ENCODE data around the gene PGAM4. TPM values are rescaled to one million over a fixed set of nuclear protein-coding genes. Genes with fewer than 3 reads are reported as not detected.

Gene PGAM4
- total RNA-seq, 1 donor = not detected

DNA sequence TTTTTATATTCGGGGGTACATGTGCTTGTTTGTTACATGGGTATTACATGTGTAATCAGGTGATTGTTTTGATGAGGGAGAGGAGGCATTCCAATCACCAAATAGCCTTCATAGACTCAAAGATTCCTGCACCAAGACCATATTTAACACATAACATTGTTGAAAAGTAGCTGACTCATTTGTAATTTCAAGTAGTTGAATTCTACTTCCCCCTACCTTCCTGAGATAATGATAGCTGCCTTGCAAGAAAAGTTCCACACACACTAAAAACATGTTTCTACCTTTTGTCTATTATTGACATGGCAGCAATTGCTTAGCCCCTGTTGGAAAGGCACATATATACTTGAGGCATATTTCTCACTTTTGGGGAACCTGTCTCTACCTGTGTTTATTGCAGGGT, 16.1 kb downstream of the PGAM4 start:
- Histone ChIP-seq H3K79me2 (ENCODE audit: insufficient read depth, low read length) (no peaks in the 10 kb centered on the region), H3K27ac (ENCODE audit: low read depth, low read length) (no peak overlapping the region), H3K4me3 (ENCODE audit: insufficient read depth, low read length) (no peak overlapping the region), H3K36me3 (ENCODE audit: insufficient read depth, low read length) (no peaks in the 10 kb centered on the region), H2AFZ (ENCODE audit: low read length) (no peak overlapping the region), H3K27me3 (ENCODE audit: insufficient read depth, low read length) (no peaks in the 10 kb centered on the region), H3K4me2 (ENCODE audit: insufficient read depth, low read length) (no peak overlapping the region), H3K4me1 (ENCODE audit: insufficient read depth, low read length) (peaks cover 4% of the 10 kb centered on the region), H3K9me3 (ENCODE audit: low read depth, low read length) (no peaks in the 10 kb centered on the region), H4K20me1 (ENCODE audit: insufficient read depth, low read length) (no peaks in the 10 kb centered on the region)
- DNase-seq (ENCODE audit: insufficient read length, low spot score, missing footprints) = no peak
- TF ChIP-seq, protein P1, sequence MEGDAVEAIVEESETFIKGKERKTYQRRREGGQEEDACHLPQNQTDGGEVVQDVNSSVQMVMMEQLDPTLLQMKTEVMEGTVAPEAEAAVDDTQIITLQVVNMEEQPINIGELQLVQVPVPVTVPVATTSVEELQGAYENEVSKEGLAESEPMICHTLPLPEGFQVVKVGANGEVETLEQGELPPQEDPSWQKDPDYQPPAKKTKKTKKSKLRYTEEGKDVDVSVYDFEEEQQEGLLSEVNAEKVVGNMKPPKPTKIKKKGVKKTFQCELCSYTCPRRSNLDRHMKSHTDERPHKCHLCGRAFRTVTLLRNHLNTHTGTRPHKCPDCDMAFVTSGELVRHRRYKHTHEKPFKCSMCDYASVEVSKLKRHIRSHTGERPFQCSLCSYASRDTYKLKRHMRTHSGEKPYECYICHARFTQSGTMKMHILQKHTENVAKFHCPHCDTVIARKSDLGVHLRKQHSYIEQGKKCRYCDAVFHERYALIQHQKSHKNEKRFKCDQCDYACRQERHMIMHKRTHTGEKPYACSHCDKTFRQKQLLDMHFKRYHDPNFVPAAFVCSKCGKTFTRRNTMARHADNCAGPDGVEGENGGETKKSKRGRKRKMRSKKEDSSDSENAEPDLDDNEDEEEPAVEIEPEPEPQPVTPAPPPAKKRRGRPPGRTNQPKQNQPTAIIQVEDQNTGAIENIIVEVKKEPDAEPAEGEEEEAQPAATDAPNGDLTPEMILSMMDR (IDR thresholded peaks at IDR 0.05; ENCODE audit: extremely low read depth, low read depth, low read length) = no peak

DNA sequence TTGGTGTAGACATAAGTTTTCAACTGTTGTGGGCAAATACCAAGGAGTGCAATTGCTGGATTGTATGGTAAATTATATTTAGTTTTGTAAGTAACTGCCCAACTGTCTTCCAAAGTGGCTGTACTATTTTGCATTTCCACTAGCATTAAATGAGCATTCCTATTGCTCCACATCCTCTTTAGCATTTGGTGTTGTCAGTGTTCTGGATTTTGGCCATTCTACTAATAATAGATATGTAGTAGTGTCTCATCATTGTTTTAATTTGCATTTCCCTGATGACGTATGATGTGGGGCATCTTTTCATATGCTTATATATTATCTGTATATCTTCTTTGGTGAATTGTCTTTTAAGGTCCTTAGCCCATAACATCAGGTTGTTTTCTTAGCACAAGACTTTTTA, 17.3 kb downstream of the PGAM4 start:
- Histone ChIP-seq H3K4me2 (ENCODE audit: insufficient read depth, low read length) (no peak overlapping the region), H4K20me1 (ENCODE audit: insufficient read depth, low read length) (no peaks in the 10 kb centered on the region), H3K36me3 (ENCODE audit: insufficient read depth, low read length) (no peaks in the 10 kb centered on the region), H3K9me3 (ENCODE audit: low read depth, low read length) (no peaks in the 10 kb centered on the region), H2AFZ (ENCODE audit: low read length) (no peak overlapping the region), H3K4me1 (ENCODE audit: insufficient read depth, low read length) (peaks cover 4% of the 10 kb centered on the region), H3K79me2 (ENCODE audit: insufficient read depth, low read length) (no peaks in the 10 kb centered on the region), H3K4me3 (ENCODE audit: insufficient read depth, low read length) (no peak overlapping the region), H3K27ac (ENCODE audit: low read depth, low read length) (no peak overlapping the region), H3K27me3 (ENCODE audit: insufficient read depth, low read length) (no peaks in the 10 kb centered on the region)
- no peak for DNase-seq (ENCODE audit: insufficient read length, low spot score, missing footprints)
- TF ChIP-seq, protein P1 (IDR thresholded peaks at IDR 0.05; ENCODE audit: extremely low read depth, low read depth, low read length) = no peak

DNA sequence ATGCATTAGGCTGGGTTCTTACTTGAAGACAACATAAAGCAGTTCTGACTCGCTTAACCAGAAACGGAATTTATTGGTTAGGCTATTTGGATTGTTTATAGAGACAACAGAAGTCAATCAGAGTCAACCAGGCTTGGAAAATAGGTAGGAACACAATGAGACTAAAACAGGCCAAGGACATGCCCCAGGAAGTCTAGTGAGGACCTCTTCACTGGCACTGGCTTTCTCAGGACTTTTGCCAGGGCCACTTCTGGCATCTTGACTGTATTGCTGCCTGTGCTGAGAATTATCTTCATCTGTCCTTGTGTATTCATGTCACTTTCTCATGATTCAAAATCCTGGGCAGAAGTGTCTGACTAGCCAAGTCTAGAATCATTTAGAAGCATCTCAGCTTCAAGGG, 19.6 kb downstream of the PGAM4 start:
- H3K4me2 ChIP-seq (ENCODE audit: insufficient read depth, low read length) = no peak overlapping the region
- H3K79me2 ChIP-seq (ENCODE audit: insufficient read depth, low read length) = no peaks in the 10 kb centered on the region
- no peaks in the 10 kb centered on the region for H4K20me1 ChIP-seq (ENCODE audit: insufficient read depth, low read length)
- TF ChIP-seq, protein P1 (IDR thresholded peaks at IDR 0.05; ENCODE audit: extremely low read depth, low read depth, low read length) = no peak
- no peak overlapping the region for H2AFZ ChIP-seq (ENCODE audit: low read length)
- H3K27ac ChIP-seq (ENCODE audit: low read depth, low read length) = no peak overlapping the region
- H3K4me1 ChIP-seq (ENCODE audit: insufficient read depth, low read length) = peaks cover 4% of the 10 kb centered on the region
- DNase-seq (ENCODE audit: insufficient read length, low spot score, missing footprints) = no peak
- no peak overlapping the region for H3K4me3 ChIP-seq (ENCODE audit: insufficient read depth, low read length)
- no peaks in the 10 kb centered on the region for H3K27me3 ChIP-seq (ENCODE audit: insufficient read depth, low read length)
- no peaks in the 10 kb centered on the region for H3K9me3 ChIP-seq (ENCODE audit: low read depth, low read length)
- H3K36me3 ChIP-seq (ENCODE audit: insufficient read depth, low read length) = no peaks in the 10 kb centered on the region

DNA sequence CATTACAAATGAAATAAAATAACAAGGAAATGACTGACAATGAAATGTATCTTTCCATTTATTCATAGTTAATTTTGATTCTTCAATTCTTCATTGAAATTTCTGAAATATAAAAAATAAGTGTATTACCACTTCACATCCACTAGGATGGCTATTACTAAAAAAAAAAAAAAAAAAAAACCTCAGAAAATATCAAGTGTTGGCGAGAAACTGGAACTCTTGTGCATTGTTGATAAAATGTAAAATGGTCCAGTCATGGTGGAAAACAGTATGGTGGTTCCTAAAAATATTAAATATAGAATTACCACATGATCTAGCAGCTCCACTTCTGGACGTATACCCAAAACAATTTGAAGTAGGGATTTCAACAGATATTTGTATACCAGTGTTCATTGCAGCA, 22.9 kb downstream of the PGAM4 start:
- H3K4me2 ChIP-seq (ENCODE audit: insufficient read depth, low read length) = no peak overlapping the region
- H3K79me2 ChIP-seq (ENCODE audit: insufficient read depth, low read length) = no peaks in the 10 kb centered on the region
- no peaks in the 10 kb centered on the region for H3K27me3 ChIP-seq (ENCODE audit: insufficient read depth, low read length)
- TF ChIP-seq, protein P1 (IDR thresholded peaks at IDR 0.05; ENCODE audit: extremely low read depth, low read depth, low read length) = no peak
- no peak overlapping the region for H3K4me3 ChIP-seq (ENCODE audit: insufficient read depth, low read length)
- DNase-seq (ENCODE audit: insufficient read length, low spot score, missing footprints) = no peak
- no peaks in the 10 kb centered on the region for H4K20me1 ChIP-seq (ENCODE audit: insufficient read depth, low read length)
- H3K4me1 ChIP-seq (ENCODE audit: insufficient read depth, low read length) = no peaks in the 10 kb centered on the region
- H3K27ac ChIP-seq (ENCODE audit: low read depth, low read length) = no peak overlapping the region
- H3K36me3 ChIP-seq (ENCODE audit: insufficient read depth, low read length) = no peaks in the 10 kb centered on the region
- H3K9me3 ChIP-seq (ENCODE audit: low read depth, low read length) = no peaks in the 10 kb centered on the region
- no peak overlapping the region for H2AFZ ChIP-seq (ENCODE audit: low read length)
